ENCODE results near the gene MAN2B2. TPM values are rescaled to one million over a fixed set of nuclear protein-coding genes. Genes with fewer than 3 reads are reported as not detected.

MAN2B2 gene
- total and polyA plus RNA-seq, 2 of the 8 experiments (the other 6 are each of a cell fraction or from before 2014, with no cell fraction given), result 3.3 to 4.0 TPM

- no peak for TF ChIP-seq CHD7 (IDR thresholded peaks at IDR 0.05; ENCODE audit: insufficient replicate concordance, low read length)
- no peak for TF ChIP-seq SIRT6 (IDR thresholded peaks at IDR 0.05; ENCODE audit: low read length)
- no peak for TF ChIP-seq CHD1 (IDR thresholded peaks at IDR 0.05; ENCODE audit: low read depth, low read length)
- TF ChIP-seq RNF2 (IDR thresholded peaks at IDR 0.05; ENCODE audit: borderline replicate concordance, low read depth, low read length, missing control alignments, poor library complexity, severe bottlenecking), result no peak
- TF ChIP-seq JUND (IDR thresholded peaks at IDR 0.05; ENCODE audit: low read length), result no peak
- no peak for TF ChIP-seq SRF (IDR thresholded peaks at IDR 0.05; ENCODE audit: low read depth, low read length)
These were observed 42.9 kb upstream of the MAN2B2 start (continued) for GRCh38 chr4:6532102-6532501.

All from H1 (cell line).